Thyroid gland (tissue), 4 donors: ENCODE results near the gene GRM1.

Source experiments
- CTCF ChIP-seq, 6 experiments: fragments of 200-600 bp in 3 of 6; fragments of 450-650 bp in 3 of 6; sonication (generic) in 3 of 6; IDR thresholded peaks; one replicate each; pipeline ENCODE4 v1.5.1; 2016 to 2019; ENCODE audit warnings: antibody characterized with exemption in 6 of 6, mild to moderate bottlenecking in 2 of 6, inconsistent platforms in 1 of 6, moderate library complexity in 1 of 6
- POLR2A ChIP-seq, 2 donors: fragments of 450-650 bp; IDR thresholded peaks; one replicate each; pipeline ENCODE4 v1.6.1; 2017; ENCODE audit warnings: antibody characterized with exemption in 2 of 2, mild to moderate bottlenecking in 2 of 2, moderate library complexity in 1 of 2

- TF ChIP-seq POLR2A (IDR thresholded peaks at IDR 0.05) (no peak), CTCF (IDR thresholded peaks at IDR 0.05) (no peak)
These were observed 160.3 kb downstream of the GRM1 start for GRCh38 chr6:146189131-146189530.
